Measurements from ENCODE around the gene DLEC1. TPM values are rescaled to one million over a fixed set of nuclear protein-coding genes. Genes with fewer than 3 reads are reported as not detected.
A peak's percentile ranks its signal among the peaks of the same experiment; 100 is the strongest.
"Not testable (repeated sequence)": the region's sequence is repeated elsewhere in the genome, so short reads cannot be mapped to it uniquely, and the experiment has no call there.

The DLEC1 gene
- polyA plus RNA-seq, 1 donor from 2014 or later = 0.28 TPM

DNA sequence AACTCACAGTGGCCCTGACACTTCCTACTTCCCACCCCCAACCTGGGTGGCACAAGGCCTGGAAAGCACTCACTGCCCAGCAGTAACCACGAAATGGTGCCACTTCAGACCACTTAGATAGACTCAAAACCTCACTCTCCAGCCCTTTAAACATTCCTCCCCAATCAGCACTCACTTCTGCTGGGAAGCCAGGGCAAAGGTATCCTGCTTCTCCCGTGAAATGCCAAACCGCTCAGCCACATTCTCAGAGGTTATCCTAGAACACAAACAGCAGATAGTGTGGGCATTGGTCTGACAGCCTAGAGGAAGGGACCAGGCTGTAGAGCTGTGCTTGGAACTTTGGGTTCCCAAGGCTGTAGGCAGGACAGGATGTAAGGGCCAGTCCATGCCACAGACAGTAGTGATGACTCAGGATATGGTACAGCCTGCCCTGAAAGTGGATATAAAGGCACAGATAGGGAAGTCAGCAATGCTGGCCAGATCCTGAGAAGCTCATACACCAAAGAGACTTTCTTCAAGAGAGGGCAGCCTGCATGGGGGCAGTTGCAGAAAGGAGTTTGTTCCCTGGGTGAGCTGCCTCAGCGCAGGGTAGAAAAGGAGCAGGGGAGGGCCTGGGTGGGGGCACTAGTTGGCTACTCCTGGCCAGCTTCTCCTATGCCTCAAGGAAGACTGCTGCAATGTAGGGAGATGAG, 88.7 kb downstream of the DLEC1 start:
- H3K9me3 Mint-ChIP-seq = no peaks in the 10 kb centered on the region
- H3K27me3 Mint-ChIP-seq = no peaks in the 10 kb centered on the region
- H3K36me3 Mint-ChIP-seq = peaks cover 4% of the 10 kb centered on the region
- H3K4me3 Mint-ChIP-seq = no peak overlapping the region
- peaks cover 3 to 7% (median 6%) of the 10 kb centered on the region in 3 donors for H3K4me1 Mint-ChIP-seq
- peak overlapping the region in 1 of 3 donors; percentile 43 for H3K27ac Mint-ChIP-seq

DNA sequence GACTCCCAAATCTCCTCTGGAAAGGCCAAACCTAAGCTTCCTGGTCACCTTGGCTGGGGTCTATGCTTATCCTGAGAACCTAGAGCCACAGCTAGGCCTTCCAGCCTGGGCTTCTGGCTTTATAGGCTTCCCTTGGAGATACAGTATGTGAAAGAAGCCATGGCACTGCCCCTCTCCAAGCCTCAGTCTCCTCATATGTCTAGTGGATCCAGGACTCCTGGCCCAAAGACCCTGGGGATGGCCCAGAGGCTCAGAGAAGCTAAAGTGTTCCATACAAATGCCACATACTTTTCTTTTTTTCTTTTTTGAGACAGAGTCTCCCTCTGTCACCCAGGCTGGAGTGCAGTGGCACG, 89.3 kb downstream of the DLEC1 start:
- no peaks in the 10 kb centered on the region for H3K27me3 Mint-ChIP-seq
- peaks cover 3 to 7% (median 6%) of the 10 kb centered on the region in 3 donors for H3K4me1 Mint-ChIP-seq
- peaks cover 3% of the 10 kb centered on the region for H3K36me3 Mint-ChIP-seq
- no peak overlapping the region for H3K4me3 Mint-ChIP-seq
- no peaks in the 10 kb centered on the region for H3K9me3 Mint-ChIP-seq
- peak overlapping the region in 1 of 3 donors; percentile 43 for H3K27ac Mint-ChIP-seq

DNA sequence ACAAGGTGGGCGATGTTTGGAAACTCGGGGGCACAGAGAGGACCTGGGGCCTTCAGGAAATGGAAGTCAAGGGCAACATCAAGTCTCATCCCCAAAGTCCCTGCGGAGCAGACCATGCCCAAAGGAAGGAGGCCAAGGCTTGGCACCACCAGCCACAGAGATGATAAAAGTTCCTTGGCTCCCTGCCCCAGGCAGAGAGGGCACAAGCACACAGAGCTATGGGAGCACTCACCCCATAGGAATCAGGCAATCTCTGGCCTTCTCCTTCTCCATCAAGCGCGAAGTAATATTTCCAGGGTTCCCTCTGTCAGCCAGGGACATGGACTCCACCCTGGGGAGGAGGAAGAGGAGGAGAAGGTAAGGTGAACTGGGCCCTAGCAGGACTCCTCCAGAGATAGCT, 90.0 kb downstream of the DLEC1 start:
- H3K4me1 Mint-ChIP-seq = peaks cover 6 to 7% (median 6%) of the 10 kb centered on the region in 3 donors
- peaks cover 1% of the 10 kb centered on the region for H3K36me3 Mint-ChIP-seq
- no peak overlapping the region for H3K4me3 Mint-ChIP-seq
- H3K27me3 Mint-ChIP-seq = no peaks in the 10 kb centered on the region
- H3K27ac Mint-ChIP-seq = no peak overlapping the region
- H3K9me3 Mint-ChIP-seq = no peaks in the 10 kb centered on the region

DNA sequence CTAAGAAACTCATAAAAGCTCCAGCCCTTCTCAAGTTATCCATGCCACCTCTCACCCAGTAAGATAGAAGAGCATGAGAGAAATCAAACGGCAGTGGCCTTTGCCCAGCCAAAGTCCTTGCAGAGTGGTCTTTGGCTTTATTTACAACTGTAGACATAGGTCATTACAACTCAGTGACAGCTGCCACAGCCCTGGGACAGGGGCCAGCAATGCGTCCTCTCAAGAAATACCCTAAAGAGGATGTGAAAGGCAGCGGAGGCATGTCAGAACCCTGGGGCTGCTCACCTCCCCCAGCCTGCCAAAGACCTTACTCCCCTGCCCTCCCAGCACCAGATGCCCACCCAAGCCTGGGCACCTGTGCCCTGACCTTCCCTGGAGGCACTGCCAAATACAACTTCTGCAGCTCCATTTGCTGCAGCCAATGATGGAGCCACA, 91.6 kb downstream of the DLEC1 start:
- Mint-ChIP-seq H3K36me3 (peaks cover 1% of the 10 kb centered on the region), H3K4me1 (peaks cover 12 to 17% (median 13%) of the 10 kb centered on the region in 3 donors), H3K9me3 (no peaks in the 10 kb centered on the region), H3K4me3 (peak overlapping the region in 1 of 4 donors; percentile 42), H3K27ac (no peak overlapping the region), H3K27me3 (no peaks in the 10 kb centered on the region)

DNA sequence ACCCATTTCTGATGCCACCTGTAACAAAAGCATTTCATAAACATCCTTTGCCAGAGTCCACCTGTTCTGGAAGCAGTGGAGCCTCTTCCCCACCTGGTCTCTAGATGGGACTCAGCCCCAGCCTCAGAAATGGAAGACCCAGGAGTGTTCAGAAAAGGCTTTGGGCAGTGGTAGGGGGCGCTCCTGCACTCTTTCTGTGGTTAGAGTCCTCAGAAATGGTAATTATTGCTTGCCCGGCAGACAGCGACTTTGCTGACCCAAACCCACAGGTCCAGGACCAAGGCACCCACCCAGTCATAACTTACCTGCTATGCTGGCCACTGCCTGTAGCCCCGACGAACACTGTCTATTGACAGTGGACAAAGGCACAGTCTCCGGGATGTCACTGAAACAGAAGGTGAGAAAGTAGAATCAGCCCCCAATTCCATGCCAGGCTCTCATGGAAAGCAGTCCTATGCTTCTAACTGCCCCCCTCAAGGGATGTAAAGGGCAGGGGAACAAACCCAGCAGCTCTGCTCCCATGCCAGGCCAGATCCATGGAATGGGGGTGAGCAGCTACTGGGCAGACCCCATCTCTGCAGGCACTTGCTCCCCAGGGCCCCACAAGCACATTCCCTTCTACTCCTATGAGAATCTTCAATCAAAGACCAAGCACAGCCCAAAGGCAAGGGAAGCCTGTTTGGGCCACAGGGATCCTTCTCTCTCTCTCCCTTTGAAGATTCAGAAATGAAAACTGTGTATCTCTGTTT, 92.8 kb downstream of the DLEC1 start:
- Mint-ChIP-seq H3K4me1 (peaks cover 15 to 22% (median 20%) of the 10 kb centered on the region in 3 donors), H3K27ac (peak overlapping the region in 2 of 3 donors; percentile 46 to 82), H3K27me3 (no peaks in the 10 kb centered on the region), H3K9me3 (no peaks in the 10 kb centered on the region), H3K4me3 (peak overlapping the region in 1 of 4 donors; percentile 35), H3K36me3 (peaks cover 1% of the 10 kb centered on the region)

DNA sequence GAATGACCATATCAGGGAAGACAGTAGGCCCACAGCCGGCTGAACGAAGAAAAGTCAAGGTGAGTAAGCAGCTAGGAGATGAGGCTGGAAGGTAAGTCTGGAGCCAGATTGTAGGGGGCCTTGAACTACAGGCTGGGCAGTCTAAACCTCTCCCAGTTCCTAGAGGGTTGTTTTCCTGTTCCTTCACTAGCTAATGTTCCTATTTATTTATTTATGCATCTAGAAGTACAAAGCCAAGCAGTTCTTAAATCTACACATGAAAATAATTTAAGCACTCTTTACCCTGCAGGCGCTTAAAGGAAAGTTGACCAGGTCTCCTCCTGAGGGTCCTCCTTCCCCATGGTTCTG, 94.2 kb downstream of the DLEC1 start:
- Mint-ChIP-seq H3K36me3 (peaks cover 1% of the 10 kb centered on the region), H3K9me3 (no peaks in the 10 kb centered on the region), H3K4me3 (peak overlapping the region in 2 of 4 donors; percentile 27 to 29), H3K27ac (peak overlapping the region in 1 of 3 donors; percentile 85), H3K27me3 (no peaks in the 10 kb centered on the region), H3K4me1 (peaks cover 17 to 31% (median 27%) of the 10 kb centered on the region in 3 donors)

DNA sequence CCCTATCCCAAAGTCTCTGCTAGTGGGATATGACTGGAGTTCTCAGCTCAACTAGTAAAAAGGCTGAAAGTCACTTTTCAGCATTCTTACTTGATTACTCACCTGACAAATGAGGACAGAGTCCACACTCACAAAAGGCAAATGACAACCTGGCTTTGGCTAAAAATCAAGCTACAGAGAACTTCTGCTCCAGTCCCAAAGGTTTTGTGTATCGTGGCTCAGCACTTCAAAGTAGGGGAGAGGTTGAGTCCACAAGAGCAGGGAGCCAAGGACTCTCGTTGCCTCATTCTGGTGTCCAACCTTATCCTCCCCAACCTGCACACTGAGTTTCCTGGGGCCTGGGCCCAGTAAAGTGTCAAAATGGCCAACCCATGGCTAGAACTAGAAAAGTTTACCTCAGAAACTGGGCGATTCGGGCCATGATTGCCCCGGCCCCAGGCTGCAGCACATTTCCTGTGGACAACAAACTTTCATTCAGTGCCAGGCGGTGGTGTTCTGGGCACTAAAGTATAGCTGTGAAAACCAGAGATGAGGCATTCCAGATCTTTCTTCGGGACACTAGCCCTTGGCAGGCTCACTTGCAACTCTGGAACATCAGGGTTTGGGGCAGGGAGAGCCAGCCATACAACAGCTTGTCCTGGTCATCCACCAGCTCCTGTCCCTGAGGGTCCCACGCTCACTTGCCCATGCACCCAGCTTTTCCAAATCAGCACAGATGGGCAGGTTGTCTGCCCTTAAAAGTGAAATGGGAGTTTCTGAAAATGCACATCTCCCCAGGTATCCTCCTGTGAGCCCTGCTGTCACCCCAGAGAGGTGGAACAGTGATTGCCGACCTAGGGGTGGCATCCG, 94.8 kb downstream of the DLEC1 start:
- peak overlapping the region in 1 of 3 donors; percentile 0 for H3K27ac Mint-ChIP-seq
- H3K9me3 Mint-ChIP-seq = no peaks in the 10 kb centered on the region
- peak overlapping the region in 2 of 4 donors; percentile 10 to 42 for H3K4me3 Mint-ChIP-seq
- peaks cover 1% of the 10 kb centered on the region for H3K36me3 Mint-ChIP-seq
- no peaks in the 10 kb centered on the region for H3K27me3 Mint-ChIP-seq
- peaks cover 18 to 33% (median 30%) of the 10 kb centered on the region in 3 donors for H3K4me1 Mint-ChIP-seq

DNA sequence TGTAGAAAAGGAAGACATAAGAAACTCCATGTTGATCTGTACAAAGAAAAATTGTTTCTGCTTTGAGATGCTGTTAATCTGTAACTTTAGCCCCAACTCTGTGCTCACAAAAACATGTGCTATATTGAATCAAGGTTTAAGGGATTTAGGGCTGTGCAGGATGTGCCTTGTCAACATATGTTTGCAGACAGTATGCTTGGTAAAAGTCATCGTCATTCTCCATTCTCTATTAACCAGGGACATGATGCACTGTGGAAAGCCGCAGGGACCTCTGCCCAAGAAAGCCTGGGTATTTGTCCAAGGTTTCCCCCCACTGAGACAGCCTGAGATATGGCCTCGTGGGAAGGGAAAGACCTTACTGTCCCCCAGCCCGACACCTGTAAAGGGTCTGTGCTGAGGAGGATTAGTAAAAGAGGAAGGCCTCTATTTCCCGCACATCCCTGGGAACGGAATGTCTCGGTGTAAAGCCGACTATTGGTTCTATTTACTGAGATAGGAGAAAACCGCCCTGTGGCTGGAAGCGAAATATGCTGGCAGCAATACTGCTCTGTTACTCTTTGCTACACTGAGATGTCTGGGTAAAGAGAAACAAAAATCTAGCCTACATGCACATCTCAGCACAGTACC, 95.6 kb downstream of the DLEC1 start:
- peaks cover 25 to 37% (median 36%) of the 10 kb centered on the region in 3 donors for H3K4me1 Mint-ChIP-seq
- H3K9me3 Mint-ChIP-seq, H3K27ac Mint-ChIP-seq, H3K27me3 Mint-ChIP-seq, H3K36me3 Mint-ChIP-seq: not testable (repeated sequence)
- peak overlapping the region in 2 of 4 donors; percentile 89 to 96 for H3K4me3 Mint-ChIP-seq

DNA sequence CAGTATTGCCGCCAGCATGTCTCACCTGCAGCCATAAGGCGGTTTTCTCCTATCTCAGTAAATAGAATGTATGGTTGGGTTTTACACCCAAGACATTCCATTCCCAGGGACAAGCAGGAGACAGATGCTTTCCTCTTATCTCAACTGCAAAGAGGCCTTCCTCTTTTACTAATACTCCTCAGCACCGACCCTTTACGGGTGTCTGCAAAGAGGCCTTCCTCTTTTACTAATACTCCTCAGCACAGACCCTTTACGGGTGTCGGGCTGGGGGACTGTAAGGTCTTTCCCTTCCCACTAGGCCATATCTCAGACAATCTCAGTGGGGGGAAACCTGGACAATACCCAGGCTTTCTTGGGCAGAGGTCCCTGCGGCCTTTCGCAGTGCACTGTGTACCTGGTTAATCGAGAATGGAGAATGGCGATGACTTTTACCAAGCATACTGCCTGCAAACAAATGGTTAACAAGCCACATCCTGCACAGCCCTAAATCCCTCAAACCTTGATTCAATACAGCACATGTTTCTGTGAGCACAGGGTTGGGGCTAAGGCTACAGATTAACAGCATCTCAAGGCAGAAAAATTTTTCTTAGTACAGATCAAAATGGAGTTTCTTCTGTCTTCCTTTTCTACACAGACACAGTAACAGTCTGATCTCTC, 96.7 kb downstream of the DLEC1 start:
- Mint-ChIP-seq H3K4me1 (peaks cover 29 to 45% (median 35%) of the 10 kb centered on the region in 3 donors), H3K27ac (peak overlapping the region; percentile 65 to 88 (median 88)), H3K4me3 (peak overlapping the region; percentile 89 to 98 (median 94))
- not testable (repeated sequence) for H3K27me3 Mint-ChIP-seq, H3K36me3 Mint-ChIP-seq, H3K9me3 Mint-ChIP-seq

DNA sequence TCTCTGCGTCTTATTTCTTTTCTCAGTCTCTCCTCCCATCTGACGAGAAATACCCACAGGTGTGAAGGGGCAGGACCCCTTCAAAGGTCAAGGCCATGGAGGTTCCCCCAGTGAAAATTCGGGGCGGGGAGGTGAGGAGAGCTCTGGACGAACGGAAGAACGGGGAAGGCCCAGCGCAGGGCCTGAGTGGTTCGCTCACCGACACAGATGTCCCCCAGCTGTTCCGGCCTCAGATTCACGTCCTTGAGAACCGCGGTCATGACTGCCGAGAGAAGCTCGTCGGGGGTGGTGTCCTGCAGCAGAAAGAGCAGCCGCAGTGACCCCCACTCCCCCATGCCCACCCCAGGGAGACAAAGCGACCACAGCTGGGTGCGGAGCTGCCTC, 97.4 kb downstream of the DLEC1 start:
- peaks cover 1% of the 10 kb centered on the region for H3K36me3 Mint-ChIP-seq
- peak overlapping the region; percentile 65 to 88 (median 88) for H3K27ac Mint-ChIP-seq
- H3K4me1 Mint-ChIP-seq = peaks cover 32 to 50% (median 37%) of the 10 kb centered on the region in 3 donors
- H3K9me3 Mint-ChIP-seq = no peaks in the 10 kb centered on the region
- peak overlapping the region; percentile 89 to 98 (median 94) for H3K4me3 Mint-ChIP-seq
- no peaks in the 10 kb centered on the region for H3K27me3 Mint-ChIP-seq

DNA sequence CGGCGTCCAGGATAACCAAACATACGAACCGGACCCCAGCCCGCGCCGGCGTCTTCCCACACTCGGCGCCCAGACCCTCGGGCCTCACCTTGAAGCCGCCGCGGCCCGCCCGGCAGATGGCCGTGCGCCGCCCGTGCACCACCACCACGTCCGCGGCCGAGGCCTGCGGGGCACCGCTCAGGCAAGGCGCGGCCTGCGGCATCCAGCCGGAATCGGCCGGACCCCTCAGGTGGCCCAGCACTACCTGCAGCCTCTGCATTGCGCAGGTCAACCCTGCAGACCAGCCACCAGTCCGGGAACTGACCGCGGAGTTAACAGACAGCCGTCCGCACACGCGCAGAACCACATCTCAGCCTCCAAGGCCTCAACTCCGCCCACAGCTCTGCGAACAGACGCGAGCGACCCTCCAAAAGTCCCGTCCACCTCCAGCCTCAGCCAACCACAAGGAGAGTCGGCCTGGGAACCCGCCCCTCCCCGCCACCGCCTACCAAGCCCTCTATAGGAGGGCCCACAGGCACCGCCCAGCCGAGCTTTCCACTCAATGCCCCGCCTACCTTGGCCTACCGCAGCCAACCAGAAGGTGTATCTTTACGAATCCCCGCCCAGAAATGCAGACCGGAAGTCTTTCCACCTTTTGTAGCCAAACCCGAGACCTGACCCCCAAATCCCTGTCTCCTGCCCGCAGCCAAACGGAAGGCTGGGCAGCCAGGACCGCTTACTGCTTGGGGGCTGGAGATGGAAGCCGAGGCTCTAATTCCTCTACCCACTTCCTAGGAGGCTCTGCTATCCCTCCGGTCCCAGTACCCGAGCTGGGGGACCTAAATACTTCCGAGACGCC, 98.0 kb downstream of the DLEC1 start, which contains the start of gene ACAA1:
Gene ACAA1 (minus strand): TSS at position 351 of the 838 bp plus-strand sequence. CDS start 92 bp downstream, at position 259.
- peaks cover 32 to 54% (median 38%) of the 10 kb centered on the region in 3 donors for H3K4me1 Mint-ChIP-seq
- H3K9me3 Mint-ChIP-seq = no peaks in the 10 kb centered on the region
- peak within 1 kb of the TSS; percentile 88 to 99 (median 99) for H3K27ac Mint-ChIP-seq
- H3K4me3 Mint-ChIP-seq = peak within 1 kb of the TSS; percentile 89 to 98 (median 96)
- peaks cover 4% of the 10 kb centered on the region for H3K36me3 Mint-ChIP-seq
- no peaks in the 10 kb centered on the region for H3K27me3 Mint-ChIP-seq

DNA sequence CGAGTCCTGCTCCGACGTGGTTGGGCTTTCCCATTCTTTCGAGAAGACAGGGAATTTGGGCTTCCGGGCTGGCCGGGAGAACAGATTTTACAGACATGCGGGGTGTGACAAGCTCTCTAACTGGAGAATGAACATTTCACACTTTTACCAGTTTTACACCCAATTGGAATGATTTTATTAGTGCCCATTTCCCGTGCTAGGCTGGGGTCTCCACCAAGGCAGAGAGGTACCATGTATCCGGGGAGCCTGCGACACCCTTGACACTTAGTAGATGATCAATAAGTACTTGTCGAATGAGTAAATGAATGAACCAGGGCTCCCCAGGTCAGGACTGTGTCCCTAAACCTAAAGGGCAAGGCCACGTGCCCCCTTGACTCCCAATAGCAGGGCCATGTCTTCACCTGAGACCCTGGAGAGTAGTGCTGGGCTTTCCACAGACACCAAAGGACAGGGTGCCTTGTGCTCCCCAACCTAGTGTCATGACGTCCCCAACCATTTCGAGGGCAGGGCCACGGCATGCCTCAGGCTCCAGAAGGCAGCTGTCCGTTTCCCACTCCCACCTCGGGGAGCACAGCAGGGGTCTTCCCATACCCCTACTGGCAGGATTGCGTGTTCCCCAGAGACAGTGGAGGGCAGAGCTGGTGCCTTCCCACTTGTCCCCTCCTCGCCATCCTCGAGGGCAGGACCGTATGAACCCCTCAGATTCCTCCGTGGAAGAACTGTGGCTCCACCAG, 98.8 kb downstream of the DLEC1 start:
- no peaks in the 10 kb centered on the region for H3K27me3 Mint-ChIP-seq
- peak overlapping the region; percentile 89 to 98 (median 96) for H3K4me3 Mint-ChIP-seq
- peaks cover 5% of the 10 kb centered on the region for H3K36me3 Mint-ChIP-seq
- H3K27ac Mint-ChIP-seq = peak overlapping the region; percentile 78 to 99 (median 99)
- peaks cover 28 to 55% (median 38%) of the 10 kb centered on the region in 3 donors for H3K4me1 Mint-ChIP-seq
- H3K9me3 Mint-ChIP-seq = no peaks in the 10 kb centered on the region
